ENCODE measurements around the gene IFT172. TPM values are rescaled to one million over a fixed set of nuclear protein-coding genes. Genes with fewer than 3 reads are reported as not detected.

IFT172 gene
- total and polyA plus RNA-seq, 2 donors from 2014 or later, result 25.9 to 40.3 TPM

DNA sequence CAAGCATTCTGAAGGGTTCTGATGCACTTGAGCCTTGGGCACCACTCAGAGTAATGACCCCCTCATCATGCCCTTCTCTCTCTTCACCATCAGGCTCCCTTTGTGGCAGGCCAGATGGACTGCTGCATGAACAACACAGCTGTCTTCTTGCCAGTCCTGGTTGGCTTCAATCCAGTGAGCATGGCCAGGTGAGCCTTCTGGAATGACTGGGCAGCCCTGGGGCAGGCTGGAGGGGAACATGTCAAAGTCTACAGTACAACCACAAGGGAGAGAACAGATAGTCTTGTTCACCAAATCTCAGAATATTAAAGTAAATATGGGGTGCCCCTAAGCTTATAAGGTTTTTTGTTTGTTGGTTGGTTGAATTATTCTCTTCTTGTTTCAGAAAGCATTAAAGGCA, 11.5 kb upstream of the IFT172 start:
- no peak for TF ChIP-seq CTCF (IDR thresholded peaks at IDR 0.05; ENCODE audit: borderline replicate concordance, extremely low read depth, insufficient read depth)
- intact Hi-C loops (cut with DNase I), result no loop called here
- DNase-seq (no peak), FAIRE-seq (no peak)
- Histone ChIP-seq H3K4me1 (ENCODE audit: control insufficient read depth in 2 of 3, insufficient read depth in 2 of 3, low read depth in 1 of 3, low read length in 3 of 3) (no peaks in the 10 kb centered on the region), H3K27me3 (ENCODE audit: control insufficient read depth, insufficient read depth, low read length) (no peaks in the 10 kb centered on the region), H3K27ac (ENCODE audit: low read depth in 2 of 2, low read length in 2 of 2) (no peak overlapping the region), H3K9ac (ENCODE audit: low read length in 3 of 3) (no peak overlapping the region), H3K36me3 (ENCODE audit: control insufficient read depth in 2 of 3, insufficient read depth in 3 of 3, low read length in 3 of 3) (no peaks in the 10 kb centered on the region), H3K9me3 (ENCODE audit: control insufficient read depth in 2 of 3, insufficient read depth in 1 of 3, low read length in 3 of 3) (no peaks in the 10 kb centered on the region), H3K4me3 (ENCODE audit: low read length in 3 of 3) (no peak overlapping the region)

GRCh38 chr2:27498975-27499374, 9.4 kb upstream of the IFT172 start:
- Histone ChIP-seq H3K9ac (ENCODE audit: low read length in 3 of 3) (no peak overlapping the region), H3K27ac (ENCODE audit: low read depth in 2 of 2, low read length in 2 of 2) (no peak overlapping the region), H3K36me3 (ENCODE audit: control insufficient read depth in 2 of 3, insufficient read depth in 3 of 3, low read length in 3 of 3) (no peaks in the 10 kb centered on the region), H3K9me3 (ENCODE audit: control insufficient read depth in 2 of 3, insufficient read depth in 1 of 3, low read length in 3 of 3) (no peaks in the 10 kb centered on the region), H3K4me3 (ENCODE audit: low read length in 3 of 3) (no peak overlapping the region), H3K4me1 (ENCODE audit: control insufficient read depth in 2 of 3, insufficient read depth in 2 of 3, low read depth in 1 of 3, low read length in 3 of 3) (peaks cover 0 to 4% (median 0%) of the 10 kb centered on the region in 3 donors), H3K27me3 (ENCODE audit: control insufficient read depth, insufficient read depth, low read length) (peaks cover 3% of the 10 kb centered on the region)
- intact Hi-C loops (cut with DNase I), result no loop called here
- no peak for TF ChIP-seq CTCF (IDR thresholded peaks at IDR 0.05; ENCODE audit: borderline replicate concordance, extremely low read depth, insufficient read depth)
- no peak for FAIRE-seq
- DNase-seq, result no peak

GRCh38 chr2:27497288-27497627, 7.7 kb upstream of the IFT172 start:
- Histone ChIP-seq H3K9me3 (ENCODE audit: control insufficient read depth in 2 of 3, insufficient read depth in 1 of 3, low read length in 3 of 3) (no peaks in the 10 kb centered on the region), H3K4me1 (ENCODE audit: control insufficient read depth in 2 of 3, insufficient read depth in 2 of 3, low read depth in 1 of 3, low read length in 3 of 3) (peaks cover 0 to 4% (median 0%) of the 10 kb centered on the region in 3 donors), H3K9ac (ENCODE audit: low read length in 3 of 3) (no peak overlapping the region), H3K27me3 (ENCODE audit: control insufficient read depth, insufficient read depth, low read length) (peaks cover 3% of the 10 kb centered on the region), H3K36me3 (ENCODE audit: control insufficient read depth in 2 of 3, insufficient read depth in 3 of 3, low read length in 3 of 3) (no peaks in the 10 kb centered on the region), H3K4me3 (ENCODE audit: low read length in 3 of 3) (no peak overlapping the region), H3K27ac (ENCODE audit: low read depth in 2 of 2, low read length in 2 of 2) (no peak overlapping the region)
- TF ChIP-seq CTCF (IDR thresholded peaks at IDR 0.05; ENCODE audit: borderline replicate concordance, extremely low read depth, insufficient read depth), result no peak
- DNase-seq, result no peak
- intact Hi-C loops (cut with DNase I), result no loop called here
- FAIRE-seq, result no peak

Measured in kidney (tissue), 14 donors.